K562 (cell line): Measurements from ENCODE around the gene ATOH8. TPM values are rescaled to one million over a fixed set of nuclear protein-coding genes. Genes with fewer than 3 reads are reported as not detected.

Experiments
- ATAC-seq: fragments of 200-7000 bp; cut with Tn5 transposase; 3 replicates; pipeline ENCODE4 v1.9.1; 2020; ENCODE audit warnings: moderate library complexity
- BruUV-seq: library from RNA; stranded (reverse); fragments of 400-500 nt; replicated peaks from 2 replicates; lab custom pipeline; 2021; lab: Mats Ljungman, UMichigan
- CTCF ChIA-PET: fragments of 300-600 bp; formaldehyde crosslinking; extraction: SDS; loops from one replicate; lab custom pipeline; 2021; ENCODE audit warnings: low intra/inter-chr PET ratio; lab: Yijun Ruan, JAX
- POLR2A ChIA-PET: fragments of 300-600, 350-650 bp; sonication (Branson Sonifier 250); formaldehyde crosslinking; extraction: SDS; loops from one replicate; lab custom pipeline; 2021; ENCODE audit warnings: antibody characterized with exemption, inconsistent platforms; lab: Yijun Ruan, JAX
- DNase-seq, 4 experiments: peaks; one replicate each; pipeline versions ENCODE4 v3.0.0 to v3.0.0-alpha.2; 2011 to 2018; ENCODE audit warnings: low spot score in 3 of 4, mixed read lengths in 3 of 4; ENCODE audit errors: extremely low read depth in 1 of 4
- FAIRE-seq: peaks from 2 replicates; lab custom pipeline; 2011; peaks lifted over from hg19 to GRCh38; lab: Jason Lieb, UNC
- H2AFZ ChIP-seq: 2 replicates; pipeline ENCODE4 v1.6.0; 2011; ENCODE audit warnings: low read depth, low read length, control low read depth, inconsistent platforms
- H3K27ac ChIP-seq: fragments of 200-600 bp; 3 replicates; pipeline ENCODE4 v1.8.0; 2011; ENCODE audit warnings: low read depth, mild to moderate bottlenecking, control low read depth, inconsistent platforms, low read length, moderate library complexity, mixed read lengths; ENCODE audit errors: extremely low read depth
- H3K27me3 ChIP-seq, 2 experiments: fragments of 300-600 bp in 1 of 2; 2 replicates in 1 of 2; 3 replicates in 1 of 2; pipeline versions ENCODE4 v1.6.0 to v1.8.0; 2011; ENCODE audit warnings: inconsistent platforms in 2 of 2, low read length in 2 of 2, mild to moderate bottlenecking in 1 of 2, mixed read lengths in 1 of 2, moderate library complexity in 1 of 2; ENCODE audit not compliant: control insufficient read depth in 2 of 2, insufficient read depth in 2 of 2
- H3K36me3 ChIP-seq: fragments of 300-600 bp; 3 replicates; pipeline ENCODE4 v1.8.0; 2011; ENCODE audit warnings: mild to moderate bottlenecking, low read length, inconsistent platforms; ENCODE audit not compliant: control insufficient read depth, insufficient read depth
- H3K4me1 ChIP-seq, 2 experiments: fragments of 200-600 bp in 1 of 2; replicated peaks in 1 of 2; 2 replicates in 1 of 2; 3 replicates in 1 of 2; pipeline versions ENCODE4 v1.5.1 to v1.8.0; 2011; ENCODE audit warnings: inconsistent platforms in 2 of 2, low read length in 2 of 2, mild to moderate bottlenecking in 1 of 2, mixed read lengths in 1 of 2, moderate library complexity in 1 of 2; ENCODE audit not compliant: control insufficient read depth in 2 of 2, insufficient read depth in 2 of 2
- H3K4me2 ChIP-seq: 2 replicates; pipeline ENCODE4 v1.6.1; 2011; ENCODE audit warnings: low read length, control low read depth, inconsistent platforms, mixed read lengths; ENCODE audit not compliant: insufficient read depth
- H3K4me3 ChIP-seq: fragments of 200-600 bp; sonication (generic), shearing (Covaris generic); 2 replicates; pipeline ENCODE4 v1.5.1; 2016; ENCODE audit warnings: control low read depth, inconsistent platforms
- H3K79me2 ChIP-seq: fragments of 200-600 bp; 3 replicates; pipeline ENCODE4 v1.8.0; 2011; ENCODE audit warnings: low read length, inconsistent platforms; ENCODE audit not compliant: control insufficient read depth, insufficient read depth
- H3K9ac ChIP-seq, 2 experiments: 2 replicates each; pipeline versions ENCODE4 v1.6.0 to v1.6.1; 2011; ENCODE audit warnings: low read depth in 2 of 2, low read length in 2 of 2, control low read depth in 1 of 2, inconsistent platforms in 1 of 2, mild to moderate bottlenecking in 1 of 2, mixed read lengths in 1 of 2; ENCODE audit not compliant: insufficient read depth in 1 of 2
- H3K9me1 ChIP-seq: one replicate; pipeline ENCODE4 v1.6.0; 2011; ENCODE audit warnings: inconsistent platforms, mild to moderate bottlenecking, low read length, moderate library complexity; ENCODE audit not compliant: control insufficient read depth, insufficient read depth
- H3K9me3 ChIP-seq: replicated peaks from 2 replicates; pipeline ENCODE4 v1.5.1; 2011; ENCODE audit warnings: low read depth, low read length, inconsistent platforms; ENCODE audit not compliant: control insufficient read depth, insufficient read depth
- H4K20me1 ChIP-seq: replicated peaks from 2 replicates; pipeline ENCODE4 v1.6.1; 2011; ENCODE audit warnings: low read length, inconsistent platforms, mixed read lengths; ENCODE audit not compliant: control insufficient read depth, insufficient read depth
- CBX5 ChIP-seq: IDR thresholded peaks from 2 replicates; pipeline ENCODE4 v1.6.1; 2014; ENCODE audit warnings: low read depth, borderline replicate concordance
- CREM ChIP-seq: IDR thresholded peaks from 2 replicates; pipeline ENCODE4 v1.6.1; 2014; ENCODE audit warnings: antibody characterized with exemption, low read depth
- ELK3 ChIP-seq: fragments of 450-650 bp; formaldehyde crosslinking; IDR thresholded peaks from 2 replicates; pipeline ENCODE4 v1.4.0; 2020; ENCODE audit warnings: mild to moderate bottlenecking
- MNT ChIP-seq, 2 experiments: fragments of 450-650 bp; conservative IDR thresholded peaks; 2 replicates each; pipeline ENCODE4 v1.6.1; 2017; ENCODE audit warnings: mild to moderate bottlenecking in 2 of 2, moderate library complexity in 2 of 2
- STAG1 ChIP-seq: sonication (generic); formaldehyde crosslinking; IDR thresholded peaks from 2 replicates; pipeline ENCODE4 v1.5.0; 2020; ENCODE audit warnings: missing genetic modification reagents, borderline replicate concordance
- ZKSCAN3 ChIP-seq: fragments of 250-450 bp; sonication (Bioruptor Pico); IDR thresholded peaks from 2 replicates; pipeline ENCODE4 v1.4.0; 2020
- ZNF12 ChIP-seq: sonication (generic); formaldehyde crosslinking; IDR thresholded peaks from 2 replicates; pipeline ENCODE4 v1.4.0; 2020; ENCODE audit warnings: mild to moderate bottlenecking, missing genetic modification reagents
- ZNF311 ChIP-seq: fragments of 250-450 bp; sonication (Bioruptor Pico); IDR thresholded peaks from 2 replicates; pipeline ENCODE4 v1.4.0; 2020; ENCODE audit warnings: mild to moderate bottlenecking, moderate library complexity
- ZNF408 ChIP-seq: fragments of 250-450 bp; sonication (Bioruptor Pico); IDR thresholded peaks from 2 replicates; pipeline ENCODE4 v1.4.0; 2020; ENCODE audit warnings: low read depth, mild to moderate bottlenecking, moderate library complexity
- ZNF830 ChIP-seq: fragments of 250-450 bp; sonication (Bioruptor Pico); IDR thresholded peaks from 2 replicates; pipeline ENCODE4 v1.5.0; 2021; ENCODE audit warnings: mild to moderate bottlenecking
- WGBS: fragments of 100-300 bp; shearing (Covaris generic); methylation state at CpG from one replicate; pipeline ENCODE4 v1.1.6; 2016; ENCODE audit warnings: low coverage, mixed read lengths; ENCODE audit not compliant: insufficient coverage; ENCODE audit errors: missing lambda C conversion rate; 5-methylcytosine and 5-hydroxymethylcytosine counted together
- in situ Hi-C: fragments of 300-500 bp; cut with MboI; formaldehyde crosslinking; loops from 4 replicates; pipeline ENCODE4 v1.15.0; 2018; ENCODE audit warnings: inconsistent platforms, mixed read lengths
- intact Hi-C: fragments of 100-400 bp; cut with micrococcal nuclease; formaldehyde crosslinking; loops from 2 replicates; pipeline ENCODE4 v1.14.2; 2022
- polyA plus RNA-seq, 8 experiments: library from polyadenylated mRNA; depleted of rRNA in 4 of 8; stranded (reverse) in 5 of 8; unstranded in 3 of 8; fragments of >200 nt; fragmentation: Nextera tagmentation in 2 of 8; fragmentation: Illumina TruSeq in 1 of 8; extraction: Ambion mirVana in 2 of 8; extraction: Trizol in 1 of 8; gene quantifications; 2 replicates each; pipeline versions ENCODE4 v1.2.1 to v1.2.3, GENCODE V29; 2011 to 2014; ENCODE audit warnings: inconsistent platforms in 1 of 8, missing spikeins in 1 of 8
- total RNA-seq, 7 experiments: library from RNA; depleted of rRNA in 6 of 7; stranded (reverse); fragments of >200 nt in 6 of 7; fragmentation: Illumina TruSeq in 2 of 7; extraction: Trizol in 2 of 7; gene quantifications; 2 replicates each; pipeline versions ENCODE4 v1.2.1 to v1.2.3, GENCODE V29; 2011 to 2021; ENCODE audit warnings: low replicate concordance in 1 of 7

Gene ATOH8
- total and polyA plus RNA-seq, 9 of the 15 experiments (the other 6 are each of a cell fraction or from before 2014, with no cell fraction given): not detected

GRCh38 chr2:85719609-85720240, 34.1 kb upstream of the ATOH8 start:
- H3K9me3 ChIP-seq: no peaks in the 10 kb centered on the region
- no peaks in the 10 kb centered on the region for H3K36me3 ChIP-seq
- H3K4me2 ChIP-seq: no peak overlapping the region
- no peak overlapping the region for H3K9ac ChIP-seq
- H4K20me1 ChIP-seq: no peaks in the 10 kb centered on the region
- in situ Hi-C loops: no loop called here
- BruUV-seq: no TSS peak
- peaks cover 7 to 15% of the 10 kb centered on the region in 2 experiments; a peak in 3 of 5 replicates for H3K4me1 ChIP-seq
- CTCF ChIA-PET: no interaction called here
- 13% methylated on average over 6 of the region's 6 CpGs for WGBS
- ATAC-seq (no peak), FAIRE-seq (no peak), DNase-seq (no peak)
- no peak overlapping the region for H2AFZ ChIP-seq
- POLR2A ChIA-PET: interaction anchor here (0.6 to 1.1 kb wide), 5 partner anchors 13 to 1283 kb away, joined by 3 to 4 read pairs (median 3); partner anchors contain the start of gene TGOLN2
- no peak overlapping the region for H3K27ac ChIP-seq
- intact Hi-C loops: no loop called here
- no peak overlapping the region for H3K4me3 ChIP-seq
- H3K79me2 ChIP-seq: no peaks in the 10 kb centered on the region
- no peaks in the 10 kb centered on the region for H3K9me1 ChIP-seq
- H3K27me3 ChIP-seq: peaks cover 3 to 24% of the 10 kb centered on the region in 2 experiments; a peak in 4 of 5 replicates
- no peak for TF ChIP-seq ZNF311

GRCh38 chr2:85720533-85720932, 33.3 kb upstream of the ATOH8 start:
- ATAC-seq (no peak), DNase-seq (no peak), FAIRE-seq (no peak)
- no peak overlapping the region for H3K27ac ChIP-seq
- BruUV-seq: no TSS peak
- in situ Hi-C loops: no loop called here
- CTCF ChIA-PET: no interaction called here
- H2AFZ ChIP-seq: no peak overlapping the region
- H3K4me2 ChIP-seq: no peak overlapping the region
- 0% methylated on average over 1 of the region's 1 CpG for WGBS
- no peaks in the 10 kb centered on the region for H3K9me3 ChIP-seq
- intact Hi-C loops: no loop called here
- H3K4me3 ChIP-seq: no peak overlapping the region
- H3K4me1 ChIP-seq: peaks cover 7 to 15% of the 10 kb centered on the region in 2 experiments; a peak in 3 of 5 replicates
- H3K9me1 ChIP-seq: no peaks in the 10 kb centered on the region
- H4K20me1 ChIP-seq: no peaks in the 10 kb centered on the region
- peaks cover 3 to 28% of the 10 kb centered on the region in 2 experiments; a peak in 3 of 5 replicates for H3K27me3 ChIP-seq
- H3K9ac ChIP-seq: no peak overlapping the region
- TF ChIP-seq CBX5 (no peak), MNT (conservative IDR thresholded peaks at IDR 0.05) (no peak), STAG1 (CRISPR knock-in tag) (no peak), ZNF830 (CRISPR knock-in tag) (no peak), ELK3 (no peak), ZNF408 (CRISPR knock-in tag) (no peak), ZKSCAN3 (CRISPR knock-in tag) (no peak), ZNF12 (CRISPR knock-in tag) (peak; percentile 97), CREM (no peak)
- no peaks in the 10 kb centered on the region for H3K79me2 ChIP-seq
- H3K36me3 ChIP-seq: no peaks in the 10 kb centered on the region
- POLR2A ChIA-PET: interaction anchor here (0.9 kb wide), 1 partner anchor 393 kb away, joined by 3 read pairs; the partner anchor contains the start of gene TGOLN2
